Neural cell (in vitro differentiated cells): ENCODE measurements around the gene ACTN1. TPM values are rescaled to one million over a fixed set of nuclear protein-coding genes. Genes with fewer than 3 reads are reported as not detected.

ENCODE experiments used
- H2AFZ ChIP-seq: fragments of 200-600, 300-800 bp; sonication (generic), shearing (Covaris generic); 2 replicates; pipeline ENCODE4 v1.6.0; 2014; ENCODE audit warnings: low read depth, mild to moderate bottlenecking, antibody characterized with exemption, low read length, moderate library complexity
- H3F3A ChIP-seq: fragments of 200-600 bp; shearing (Covaris generic); 2 replicates; pipeline ENCODE4 v1.6.1; 2016; ENCODE audit warnings: mild to moderate bottlenecking, moderate library complexity, mixed read lengths, antibody characterized with exemption, low read length; ENCODE audit not compliant: insufficient read depth, poor library complexity, severe bottlenecking
- H3K27ac ChIP-seq: fragments of 200-600, 300-800 bp; sonication (generic), shearing (Covaris generic); 2 replicates; pipeline ENCODE4 v1.5.1; 2014; ENCODE audit warnings: mild to moderate bottlenecking, low read length, moderate library complexity
- H3K27me3 ChIP-seq: fragments of 300-800, 200-600 bp; sonication (generic), shearing (Covaris generic); 2 replicates; pipeline ENCODE4 v1.6.0; 2014; ENCODE audit warnings: mild to moderate bottlenecking, low read depth, low read length, moderate library complexity; ENCODE audit not compliant: insufficient read depth
- H3K36me3 ChIP-seq: fragments of 300-800, 200-600 bp; sonication (generic), shearing (Covaris generic); 2 replicates; pipeline ENCODE4 v1.5.1; 2014; ENCODE audit warnings: mild to moderate bottlenecking, antibody characterized with exemption, low read length, moderate library complexity; ENCODE audit not compliant: insufficient read depth
- H3K4me2 ChIP-seq: fragments of 300-800, 200-600 bp; sonication (generic), shearing (Covaris generic); 2 replicates; pipeline ENCODE4 v1.6.0; 2014; ENCODE audit warnings: mild to moderate bottlenecking, low read length
- H3K4me3 ChIP-seq: fragments of 300-800, 200-600 bp; sonication (generic), shearing (Covaris generic); 2 replicates; pipeline ENCODE4 v1.5.1; 2014; ENCODE audit warnings: mild to moderate bottlenecking, low read length, moderate library complexity
- H3K79me2 ChIP-seq: fragments of 200-600 bp; shearing (Covaris generic); replicated peaks from 2 replicates; pipeline ENCODE4 v1.6.0; 2014; ENCODE audit warnings: mild to moderate bottlenecking, low read length, moderate library complexity; ENCODE audit not compliant: insufficient read depth
- H3K9ac ChIP-seq: fragments of 300-800, 200-600 bp; sonication (generic), shearing (Covaris generic); 2 replicates; pipeline ENCODE4 v1.6.1; 2016; ENCODE audit warnings: mild to moderate bottlenecking, low read length, mixed read lengths
- H3K9me2 ChIP-seq: fragments of 200-600 bp; shearing (Covaris generic); 2 replicates; pipeline ENCODE4 v1.6.1; 2016; ENCODE audit warnings: mild to moderate bottlenecking, low read length, mixed read lengths; ENCODE audit not compliant: insufficient read depth
- H3K9me3 ChIP-seq: fragments of 200-600, 300-800 bp; sonication (generic), shearing (Covaris generic); 2 replicates; pipeline ENCODE4 v1.6.1; 2016; ENCODE audit warnings: mild to moderate bottlenecking, mixed run types, low read length, moderate library complexity, mixed read lengths
- H4K20me1 ChIP-seq: fragments of 200-600 bp; shearing (Covaris generic); 2 replicates; pipeline ENCODE4 v1.6.1; 2016; ENCODE audit warnings: mild to moderate bottlenecking, mixed run types; ENCODE audit not compliant: insufficient read depth
- CTCF ChIP-seq: fragments of 450-650 bp; IDR thresholded peaks from 2 replicates; pipeline ENCODE4 v1.5.1; 2014; ENCODE audit warnings: antibody characterized with exemption, mild to moderate bottlenecking, moderate library complexity; ENCODE audit not compliant: poor library complexity, severe bottlenecking
- EP300 ChIP-seq: fragments of 450-650 bp; conservative IDR thresholded peaks from 2 replicates; pipeline ENCODE4 v1.6.1; 2014; ENCODE audit warnings: antibody characterized with exemption, mild to moderate bottlenecking, moderate library complexity; ENCODE audit not compliant: poor library complexity, severe bottlenecking
- EZH2 ChIP-seq: fragments of 200-600, 300-800 bp; shearing (Covaris generic), sonication (generic); IDR thresholded peaks from 2 replicates; pipeline ENCODE4 v1.6.1; 2014; ENCODE audit warnings: antibody characterized with exemption, low read length, borderline replicate concordance, mild to moderate bottlenecking; ENCODE audit not compliant: insufficient read depth, poor library complexity, severe bottlenecking
- MXI1 ChIP-seq: fragments of 450-650 bp; conservative IDR thresholded peaks from 2 replicates; pipeline ENCODE4 v1.6.1; 2014; ENCODE audit warnings: antibody characterized with exemption, mild to moderate bottlenecking; ENCODE audit not compliant: poor library complexity, severe bottlenecking
- POLR2AphosphoS5 ChIP-seq: IDR thresholded peaks from 2 replicates; pipeline ENCODE4 v1.6.1; 2012
- RAD21 ChIP-seq: fragments of 450-650 bp; conservative IDR thresholded peaks from 2 replicates; pipeline ENCODE4 v1.6.1; 2014; ENCODE audit warnings: antibody characterized with exemption, mild to moderate bottlenecking, moderate library complexity
- REST ChIP-seq: IDR thresholded peaks from 2 replicates; pipeline ENCODE4 v1.6.1; 2012; ENCODE audit warnings: borderline replicate concordance
- SMC3 ChIP-seq: fragments of 450-650 bp; conservative IDR thresholded peaks from 2 replicates; pipeline ENCODE4 v1.6.1; 2014; ENCODE audit warnings: antibody characterized with exemption, mild to moderate bottlenecking, moderate library complexity; ENCODE audit not compliant: poor library complexity
- TAF1 ChIP-seq: IDR thresholded peaks from 2 replicates; pipeline ENCODE4 v1.6.1; 2012; ENCODE audit warnings: low read depth
- polyA plus RNA-seq: library from polyadenylated mRNA; depleted of rRNA; stranded (reverse); fragments of >200 nt; gene quantifications from 2 replicates; pipeline ENCODE4 v1.2.3, GENCODE V29; 2014

Gene ACTN1
- polyA plus RNA-seq, 1 donor from 2014 or later: 10.8 TPM

GRCh38 chr14:68977718-68978171 lies 1.4 kb downstream of the ACTN1 start (continued):
- no peak for TF ChIP-seq SMC3
- TF ChIP-seq TAF1: no peak
- no peak for TF ChIP-seq RAD21

GRCh38 chr14:68977180-68977717 lies 1.9 kb downstream of the ACTN1 start:
- TF ChIP-seq MXI1: no peak
- TF ChIP-seq EP300: no peak
- TF ChIP-seq EZH2: no peak
- TF ChIP-seq REST: no peak
- TF ChIP-seq RAD21: no peak
- no peak for TF ChIP-seq TAF1
- no peak for TF ChIP-seq CTCF
- TF ChIP-seq POLR2AphosphoS5: no peak
- TF ChIP-seq SMC3: no peak
- H3K79me2 ChIP-seq: peaks cover 32% of the 10 kb centered on the region
- peak overlapping the region; percentile 98 for H3K4me3 ChIP-seq
- peak overlapping the region; percentile 82 for H3K4me2 ChIP-seq
- no peaks in the 10 kb centered on the region for H3F3A ChIP-seq
- H2AFZ ChIP-seq: no peak overlapping the region
- no peaks in the 10 kb centered on the region for H3K27me3 ChIP-seq
- peak overlapping the region; percentile 87 for H3K9ac ChIP-seq
- no peaks in the 10 kb centered on the region for H3K9me3 ChIP-seq
- H3K27ac ChIP-seq: peak overlapping the region; percentile 62
- H3K9me2 ChIP-seq: no peaks in the 10 kb centered on the region
- H4K20me1 ChIP-seq: no peaks in the 10 kb centered on the region
- no peaks in the 10 kb centered on the region for H3K36me3 ChIP-seq

- Histone ChIP-seq H3K4me3 (peak overlapping the region; percentile 98), H3K36me3 (no peaks in the 10 kb centered on the region), H3F3A (no peaks in the 10 kb centered on the region), H3K27me3 (no peaks in the 10 kb centered on the region), H3K4me2 (peak overlapping the region; percentile 82), H3K79me2 (peaks cover 32% of the 10 kb centered on the region), H2AFZ (no peak overlapping the region), H3K9me2 (no peaks in the 10 kb centered on the region), H3K9me3 (no peaks in the 10 kb centered on the region), H4K20me1 (no peaks in the 10 kb centered on the region), H3K27ac (no peak overlapping the region), H3K9ac (peak overlapping the region; percentile 87)
- TF ChIP-seq RAD21 (no peak), REST (no peak), EZH2 (no peak), SMC3 (no peak), CTCF (no peak), POLR2AphosphoS5 (no peak), MXI1 (no peak), TAF1 (no peak), EP300 (no peak)
Measured at GRCh38 chr14:68976160-68977067, 2.7 kb downstream of the ACTN1 start.
